B cell (primary cell): Measurements from ENCODE around the gene DAB2IP. TPM values are rescaled to one million over a fixed set of nuclear protein-coding genes. Genes with fewer than 3 reads are reported as not detected.

ENCODE experiments used
- ATAC-seq: fragments of 200-7000 bp; cut with Tn5 transposase; one replicate; pipeline ENCODE4 v1.10.0; 2021; ENCODE audit warnings: low read depth, mild to moderate bottlenecking, moderate number of reproducible peaks, moderate library complexity
- CTCF ChIA-PET: fragments of 350-600 bp; sonication (Branson Sonifier 250); formaldehyde crosslinking; loops from one replicate; lab custom pipeline; 2021; ENCODE audit warnings: antibody characterized with exemption, inconsistent platforms; lab: Charles Lee
- POLR2A ChIA-PET: fragments of 350-600 bp; sonication (Branson Sonifier 250); formaldehyde crosslinking; loops from one replicate; lab custom pipeline; 2021; ENCODE audit warnings: antibody characterized with exemption; lab: Charles Lee
- DNase-seq: peaks from one replicate; pipeline ENCODE4 v3.0.0; 2013
- H2AFZ ChIP-seq: 2 replicates; pipeline ENCODE4 v1.6.1; 2012; ENCODE audit warnings: mild to moderate bottlenecking, low read depth, low read length; ENCODE audit not compliant: insufficient read depth, poor library complexity, severe bottlenecking
- H3K27ac ChIP-seq, 2 donors: 1 replicate in 1 of 2; 2 replicates in 1 of 2; pipeline ENCODE4 v1.5.1; 2012 to 2013; ENCODE audit warnings: low read length in 2 of 2, mild to moderate bottlenecking in 2 of 2, moderate library complexity in 1 of 2
- H3K27me3 ChIP-seq, 4 experiments: fragments of 200-600 bp in 1 of 4; sonication (generic) in 1 of 4; replicated peaks in 1 of 4; 1 replicate in 2 of 4; 2 replicates in 2 of 4; pipeline versions ENCODE4 v1.6.1 to v1.7.0; 2013 to 2016; ENCODE audit warnings: low read length in 3 of 4, mild to moderate bottlenecking in 2 of 4, mixed read lengths in 1 of 4, moderate library complexity in 1 of 4; ENCODE audit not compliant: insufficient read depth in 4 of 4, control insufficient read depth in 3 of 4; ENCODE audit errors: control extremely low read depth in 1 of 4
- H3K36me3 ChIP-seq, 2 experiments: replicated peaks in 1 of 2; 1 replicate in 1 of 2; 2 replicates in 1 of 2; pipeline versions ENCODE4 v1.6.1 to v1.7.1; 2013; ENCODE audit warnings: low read length in 1 of 2; ENCODE audit not compliant: insufficient read depth in 2 of 2, control insufficient read depth in 1 of 2; ENCODE audit errors: control extremely low read depth in 1 of 2, extremely low read depth in 1 of 2
- H3K4me1 ChIP-seq, 2 donors: fragments of 200-600 bp in 1 of 2; sonication (generic) in 1 of 2; 1 replicate in 1 of 2; 2 replicates in 1 of 2; pipeline versions ENCODE4 v1.5.1 to v1.6.1; 2013 to 2017; ENCODE audit warnings: low read length in 2 of 2; ENCODE audit not compliant: control insufficient read depth in 2 of 2, insufficient read depth in 2 of 2
- H3K4me2 ChIP-seq: replicated peaks from 2 replicates; pipeline ENCODE3; 2012; ENCODE audit warnings: mild to moderate bottlenecking, low read depth, low read length; ENCODE audit not compliant: poor library complexity, severe bottlenecking
- H3K4me3 ChIP-seq, 5 experiments: fragments of 200-600 bp in 1 of 5; sonication (generic) in 1 of 5; 1 replicate in 3 of 5; 2 replicates in 2 of 5; pipeline versions ENCODE4 v1.5.1 to v1.7.0; 2011 to 2016; ENCODE audit warnings: low read length in 4 of 5, mild to moderate bottlenecking in 4 of 5, low read depth in 2 of 5, control low read depth in 1 of 5, moderate library complexity in 1 of 5; ENCODE audit not compliant: insufficient read depth in 1 of 5; ENCODE audit errors: control extremely low read depth in 1 of 5, extremely low read depth in 1 of 5
- H3K79me2 ChIP-seq: fragments of 200-600 bp; sonication (generic); one replicate; pipeline ENCODE4 v1.6.0; 2016; ENCODE audit warnings: low read length; ENCODE audit not compliant: control insufficient read depth, insufficient read depth
- H3K9ac ChIP-seq: fragments of 200-600 bp; sonication (generic); 2 replicates; pipeline ENCODE4 v1.6.1; 2017; ENCODE audit warnings: mild to moderate bottlenecking, low read length, moderate library complexity
- H3K9me3 ChIP-seq, 3 donors: one replicate each; pipeline versions ENCODE4 v1.6.1 to v1.7.1; 2013; ENCODE audit warnings: low read length in 2 of 3; ENCODE audit not compliant: control insufficient read depth in 2 of 3, insufficient read depth in 1 of 3; ENCODE audit errors: control extremely low read depth in 1 of 3
- H4K20me1 ChIP-seq: 2 replicates; pipeline ENCODE4 v1.6.0; 2012; ENCODE audit warnings: mild to moderate bottlenecking, low read length; ENCODE audit not compliant: insufficient read depth, control insufficient read depth, poor library complexity, severe bottlenecking
- H3K27ac Mint-ChIP-seq: one replicate; pipeline ENCODE4 v1.8.0; 2021; ENCODE audit warnings: mixed read lengths
- H3K27me3 Mint-ChIP-seq: one replicate; pipeline ENCODE4 v1.8.0; 2021; ENCODE audit warnings: mixed read lengths
- H3K4me1 Mint-ChIP-seq: one replicate; pipeline ENCODE4 v1.8.0; 2021; ENCODE audit warnings: mixed read lengths
- H3K4me3 Mint-ChIP-seq: one replicate; pipeline ENCODE4 v1.8.0; 2021; ENCODE audit warnings: mixed read lengths
- H3K9me3 Mint-ChIP-seq: one replicate; pipeline ENCODE4 v1.8.0; 2022; ENCODE audit warnings: mixed read lengths; ENCODE audit not compliant: insufficient read depth
- CTCF ChIP-seq: fragments of 200-600 bp; IDR thresholded peaks from one replicate; pipeline ENCODE4 v1.8.0; 2022; ENCODE audit warnings: antibody characterized with exemption, mild to moderate bottlenecking
- EZH2 ChIP-seq: IDR thresholded peaks from 2 replicates; pipeline ENCODE4 v1.6.1; 2012; ENCODE audit warnings: borderline replicate concordance, low read depth, mild to moderate bottlenecking, moderate library complexity, low read length; ENCODE audit not compliant: insufficient read depth, poor library complexity, severe bottlenecking
- whole genome bisulfite sequencing: methylation state at CpG from one replicate; pipeline ENCODE4 v1.1.5; 2013; ENCODE audit warnings: missing lambda C conversion rate; ENCODE audit not compliant: insufficient coverage; 5-methylcytosine and 5-hydroxymethylcytosine counted together
- intact Hi-C: fragments of 100-400 bp; cut with micrococcal nuclease; formaldehyde crosslinking; loops from one replicate; pipeline ENCODE4 v1.10.0; 2022
- polyA plus RNA-seq: library from polyadenylated mRNA; depleted of rRNA; stranded (reverse); fragments of >200 nt; gene quantifications from 2 replicates; pipeline ENCODE4 v1.2.3, GENCODE V29; 2012
- total RNA-seq, 2 donors: library from RNA; stranded (reverse); fragments of 120-200 nt in 1 of 2; gene quantifications; 1 replicate in 1 of 2; 2 replicates in 1 of 2; pipeline versions ENCODE4 v1.2.3 to v1.2.4, GENCODE V29; 2013 to 2022

The DAB2IP gene
- total and polyA plus RNA-seq, 2 donors (not counting 1 experiment from before 2014, with no cell fraction given), result 1.1 to 3.9 TPM

- Histone ChIP-seq H3K4me1 (no peaks in the 10 kb centered on the region), H3K36me3 (no peaks in the 10 kb centered on the region), H3K79me2 (no peaks in the 10 kb centered on the region), H3K4me3 (no peak overlapping the region), H3K4me2 (no peak overlapping the region), H3K9me3 (no peaks in the 10 kb centered on the region), H3K9ac (no peak overlapping the region), H2AFZ (no peak overlapping the region), H4K20me1 (no peaks in the 10 kb centered on the region), H3K27me3 (no peaks in the 10 kb centered on the region), H3K27ac (no peak overlapping the region)
- Mint-ChIP-seq H3K4me3 (no peak overlapping the region), H3K4me1 (peaks cover 9% of the 10 kb centered on the region), H3K9me3 (no peaks in the 10 kb centered on the region), H3K27ac (no peak overlapping the region), H3K27me3 (no peaks in the 10 kb centered on the region)
- intact Hi-C loops, result no loop called here
- ChIA-PET CTCF (no interaction called here), POLR2A (no interaction called here)
- TF ChIP-seq CTCF (no peak), EZH2 (no peak)
- no peak for ATAC-seq
- DNase-seq, result no peak
- WGBS, result 91% methylated on average over 18 of the region's 23 CpGs
Measured at GRCh38 chr9:121816449-121816817, 165.0 kb downstream of the DAB2IP start.

GRCh38 chr9:121816845-121817450 lies 165.5 kb downstream of the DAB2IP start:
- Histone ChIP-seq H3K79me2 (no peaks in the 10 kb centered on the region), H3K27me3 (no peaks in the 10 kb centered on the region), H3K9me3 (no peaks in the 10 kb centered on the region), H3K4me1 (no peaks in the 10 kb centered on the region), H4K20me1 (no peaks in the 10 kb centered on the region), H3K4me3 (no peak overlapping the region), H2AFZ (no peak overlapping the region), H3K4me2 (no peak overlapping the region), H3K9ac (no peak overlapping the region), H3K27ac (no peak overlapping the region), H3K36me3 (no peaks in the 10 kb centered on the region)
- 84% methylated on average over 9 of the region's 12 CpGs for WGBS
- H3K9me3 Mint-ChIP-seq, result no peaks in the 10 kb centered on the region
- no peaks in the 10 kb centered on the region for H3K27me3 Mint-ChIP-seq
- TF ChIP-seq CTCF, result no peak
- TF ChIP-seq EZH2, result no peak
- POLR2A ChIA-PET, result no interaction called here
- DNase-seq, result no peak
- no peak overlapping the region for H3K4me3 Mint-ChIP-seq
- no peak for ATAC-seq
- H3K4me1 Mint-ChIP-seq, result peaks cover 9% of the 10 kb centered on the region
- CTCF ChIA-PET, result no interaction called here
- intact Hi-C loops, result no loop called here
- H3K27ac Mint-ChIP-seq, result no peak overlapping the region
